ENCODE data around the gene FBLIM1. TPM values are rescaled to one million over a fixed set of nuclear protein-coding genes. Genes with fewer than 3 reads are reported as not detected.

FBLIM1 gene
- total RNA-seq, 1 donor from 2014 or later: 89.1 TPM

DNA sequence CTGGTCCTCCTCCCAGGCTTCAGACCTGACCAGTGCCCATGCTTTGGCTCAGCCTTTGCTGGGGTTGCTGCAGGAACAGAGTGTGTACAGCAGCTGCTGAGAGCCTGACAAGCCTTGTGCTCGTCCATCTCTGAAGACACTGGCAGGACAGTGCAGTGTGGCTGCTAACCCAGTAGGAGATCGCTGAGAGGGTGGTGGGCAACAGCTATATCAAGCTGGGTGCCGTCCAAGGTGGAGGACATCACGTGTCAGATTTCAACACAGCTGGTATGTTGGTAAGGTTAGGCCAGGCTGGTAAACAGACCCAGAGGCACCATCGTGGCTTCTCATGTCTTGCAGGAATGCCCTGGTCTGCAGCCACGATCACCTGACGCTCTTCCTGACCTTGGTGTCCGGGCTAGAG is 40.4 kb upstream of the FBLIM1 start:
- H3K36me3 ChIP-seq: peaks cover 72% of the 10 kb centered on the region
- no peak for DNase-seq
- no peak overlapping the region for H3K4me3 ChIP-seq
- intact Hi-C loops (cut with micrococcal nuclease): no loop called here
- peak overlapping the region; percentile 87 for H3K27ac ChIP-seq (replicated peaks)
- peaks cover 86% of the 10 kb centered on the region for H3K4me1 ChIP-seq
- TF ChIP-seq, protein P1, sequence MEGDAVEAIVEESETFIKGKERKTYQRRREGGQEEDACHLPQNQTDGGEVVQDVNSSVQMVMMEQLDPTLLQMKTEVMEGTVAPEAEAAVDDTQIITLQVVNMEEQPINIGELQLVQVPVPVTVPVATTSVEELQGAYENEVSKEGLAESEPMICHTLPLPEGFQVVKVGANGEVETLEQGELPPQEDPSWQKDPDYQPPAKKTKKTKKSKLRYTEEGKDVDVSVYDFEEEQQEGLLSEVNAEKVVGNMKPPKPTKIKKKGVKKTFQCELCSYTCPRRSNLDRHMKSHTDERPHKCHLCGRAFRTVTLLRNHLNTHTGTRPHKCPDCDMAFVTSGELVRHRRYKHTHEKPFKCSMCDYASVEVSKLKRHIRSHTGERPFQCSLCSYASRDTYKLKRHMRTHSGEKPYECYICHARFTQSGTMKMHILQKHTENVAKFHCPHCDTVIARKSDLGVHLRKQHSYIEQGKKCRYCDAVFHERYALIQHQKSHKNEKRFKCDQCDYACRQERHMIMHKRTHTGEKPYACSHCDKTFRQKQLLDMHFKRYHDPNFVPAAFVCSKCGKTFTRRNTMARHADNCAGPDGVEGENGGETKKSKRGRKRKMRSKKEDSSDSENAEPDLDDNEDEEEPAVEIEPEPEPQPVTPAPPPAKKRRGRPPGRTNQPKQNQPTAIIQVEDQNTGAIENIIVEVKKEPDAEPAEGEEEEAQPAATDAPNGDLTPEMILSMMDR (IDR thresholded peaks at IDR 0.05; ENCODE audit: borderline replicate concordance): no peak
- H3K27me3 ChIP-seq (ENCODE audit: low read depth): no peaks in the 10 kb centered on the region
- H3K9me3 ChIP-seq (replicated peaks): no peaks in the 10 kb centered on the region

DNA sequence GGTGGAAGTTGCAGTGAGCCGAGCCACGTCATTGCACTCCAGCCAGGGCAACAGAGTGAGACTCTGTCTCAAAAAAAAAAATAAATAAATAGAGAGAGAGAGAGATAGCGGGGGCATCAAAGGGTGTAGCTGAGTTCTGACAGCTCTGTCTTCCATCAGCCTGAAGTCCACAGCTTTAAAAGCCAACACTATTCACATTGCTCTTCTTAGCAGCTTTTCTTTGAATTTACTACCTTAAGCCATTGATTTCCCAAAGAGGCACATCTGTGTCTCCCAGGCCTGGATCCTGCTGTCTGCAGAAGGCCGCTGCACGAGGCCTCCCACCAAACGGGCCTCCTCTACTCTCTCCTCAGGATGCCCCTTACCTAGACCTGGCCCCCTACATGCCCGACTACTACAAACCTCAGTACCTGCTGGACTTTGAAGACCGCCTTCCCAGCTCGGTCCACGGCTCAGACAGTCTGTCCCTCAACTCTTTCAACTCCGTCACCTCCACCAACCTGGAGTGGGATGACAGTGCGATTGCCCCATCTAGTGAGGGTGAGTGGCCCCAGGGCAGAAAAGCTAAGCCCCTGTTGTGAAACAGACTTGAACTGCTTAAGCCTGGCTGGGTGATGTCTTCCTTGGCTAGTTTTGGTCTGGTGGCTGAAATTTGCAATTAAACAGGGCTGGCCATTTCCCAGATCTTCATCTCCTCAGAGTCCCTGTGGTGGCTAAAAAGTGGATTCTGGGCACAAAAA is 39.0 kb upstream of the FBLIM1 start:
- no peaks in the 10 kb centered on the region for H3K9me3 ChIP-seq (replicated peaks)
- TF ChIP-seq, protein P1 (IDR thresholded peaks at IDR 0.05; ENCODE audit: borderline replicate concordance): no peak
- peaks cover 81% of the 10 kb centered on the region for H3K36me3 ChIP-seq
- H3K4me3 ChIP-seq: no peak overlapping the region
- H3K4me1 ChIP-seq: peaks cover 73% of the 10 kb centered on the region
- intact Hi-C loops (cut with micrococcal nuclease): no loop called here
- no peak for DNase-seq
- H3K27me3 ChIP-seq (ENCODE audit: low read depth): no peaks in the 10 kb centered on the region
- H3K27ac ChIP-seq (replicated peaks): peak overlapping the region; percentile 87

DNA sequence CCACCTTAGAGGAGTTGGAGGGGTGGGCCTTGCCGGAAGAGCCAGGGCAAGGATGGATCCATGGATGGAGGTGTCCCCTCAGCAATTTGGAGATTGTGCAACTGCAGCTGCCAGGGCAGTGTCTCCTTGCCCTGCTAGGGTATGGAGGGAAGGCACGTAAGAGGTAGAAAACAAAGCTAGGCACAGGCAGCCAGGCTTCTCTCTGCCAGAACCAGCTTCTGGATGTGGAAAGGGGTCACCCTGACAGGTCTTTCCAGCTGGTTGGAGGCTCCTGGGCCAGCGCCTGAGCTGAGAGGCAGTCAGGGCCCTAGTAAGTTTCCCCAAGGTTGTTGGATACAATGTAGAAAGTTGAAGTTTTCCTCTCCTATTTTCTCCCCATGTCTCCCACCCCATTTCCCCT is 37.7 kb upstream of the FBLIM1 start:
- no peaks in the 10 kb centered on the region for H3K27me3 ChIP-seq (ENCODE audit: low read depth)
- no peaks in the 10 kb centered on the region for H3K9me3 ChIP-seq (replicated peaks)
- H3K4me3 ChIP-seq: no peak overlapping the region
- peaks cover 90% of the 10 kb centered on the region for H3K36me3 ChIP-seq
- TF ChIP-seq, protein P1 (IDR thresholded peaks at IDR 0.05; ENCODE audit: borderline replicate concordance): no peak
- H3K27ac ChIP-seq (replicated peaks): peak overlapping the region; percentile 87
- intact Hi-C loops (cut with micrococcal nuclease): no loop called here
- peaks cover 60% of the 10 kb centered on the region for H3K4me1 ChIP-seq
- no peak for DNase-seq

DNA sequence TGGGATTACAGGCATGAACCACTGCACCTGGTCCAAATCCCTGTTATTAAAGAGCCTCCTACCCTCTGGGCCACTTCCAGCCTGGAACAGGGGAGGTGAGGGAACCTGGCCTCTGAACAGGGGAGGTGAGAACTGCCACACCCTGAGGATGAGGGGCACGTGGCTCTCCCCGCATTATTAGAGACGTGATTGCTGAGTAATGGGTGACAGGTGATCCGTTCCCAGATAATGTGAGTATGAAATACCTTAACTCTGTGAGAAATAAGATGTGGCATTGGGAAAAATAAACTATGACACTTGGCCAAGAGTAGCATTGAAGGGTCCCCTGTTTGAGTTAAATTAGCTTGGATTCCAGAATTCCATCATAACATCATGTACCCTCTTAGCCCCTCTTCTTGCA is 36.2 kb upstream of the FBLIM1 start:
- DNase-seq: no peak
- TF ChIP-seq, protein P1 (IDR thresholded peaks at IDR 0.05; ENCODE audit: borderline replicate concordance): no peak
- Histone ChIP-seq H3K36me3 (peaks cover 91% of the 10 kb centered on the region), H3K4me1 (peaks cover 54% of the 10 kb centered on the region), H3K27ac (replicated peaks) (no peak overlapping the region), H3K4me3 (no peak overlapping the region), H3K27me3 (ENCODE audit: low read depth) (no peaks in the 10 kb centered on the region), H3K9me3 (replicated peaks) (no peaks in the 10 kb centered on the region)
- intact Hi-C loops (cut with micrococcal nuclease): no loop called here

DNA sequence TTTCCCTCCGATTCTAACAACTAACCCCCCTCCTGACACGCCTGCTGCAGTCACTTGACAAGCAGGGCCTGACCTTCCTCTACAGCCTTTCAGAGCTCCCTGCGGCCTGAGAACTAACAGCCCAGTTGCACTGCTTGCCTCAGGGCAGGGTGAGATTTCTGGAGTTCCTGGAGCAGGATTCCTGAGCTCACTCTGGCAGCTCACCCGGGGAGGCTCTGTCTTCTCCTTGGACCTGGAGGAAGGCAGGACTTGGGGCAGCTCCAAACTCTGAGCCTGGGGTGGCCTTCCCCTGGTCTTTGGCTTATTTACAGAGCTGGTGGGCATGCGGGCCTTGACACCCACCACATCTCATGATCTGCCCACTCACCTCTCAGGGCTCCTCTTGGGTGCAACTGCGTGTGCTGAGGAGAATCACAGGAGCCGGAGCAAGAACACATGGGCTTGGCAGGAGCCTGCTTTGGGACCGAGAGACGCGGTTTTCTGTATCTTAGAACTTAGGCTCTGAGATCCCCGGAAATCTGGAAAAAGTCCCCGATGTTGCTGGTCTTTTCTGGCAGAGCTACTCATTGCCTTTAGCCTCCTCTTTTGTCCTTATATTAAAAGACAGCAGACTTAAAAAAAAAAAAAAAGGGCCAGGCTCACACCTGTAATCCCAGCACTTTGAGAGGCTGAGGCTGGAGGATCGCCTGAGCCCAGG is 35.6 kb upstream of the FBLIM1 start:
- TF ChIP-seq, protein P1 (IDR thresholded peaks at IDR 0.05; ENCODE audit: borderline replicate concordance): no peak
- no peaks in the 10 kb centered on the region for H3K9me3 ChIP-seq (replicated peaks)
- peaks cover 54% of the 10 kb centered on the region for H3K4me1 ChIP-seq
- no peak overlapping the region for H3K4me3 ChIP-seq
- H3K27me3 ChIP-seq (ENCODE audit: low read depth): no peaks in the 10 kb centered on the region
- intact Hi-C loops (cut with micrococcal nuclease): no loop called here
- peaks cover 91% of the 10 kb centered on the region for H3K36me3 ChIP-seq
- DNase-seq: no peak
- no peak overlapping the region for H3K27ac ChIP-seq (replicated peaks)
